ENCODE measurements around the gene SLC26A4. TPM values are rescaled to one million over a fixed set of nuclear protein-coding genes. Genes with fewer than 3 reads are reported as not detected.
"Not testable (repeated sequence)": the region's sequence is repeated elsewhere in the genome, so short reads cannot be mapped to it uniquely, and the experiment has no call there.

The SLC26A4 gene
- total RNA-seq, 5 donors from 2014 or later (not counting 1 experiment from before 2014, with no cell fraction given), result 0.10 to 1.1 (median 0.60) TPM; not detected in 2

- Histone ChIP-seq H3K4me3 (ENCODE audit: control insufficient read depth in 1 of 2, extremely low read depth in 1 of 2, low read length in 1 of 2) (no peak overlapping the region), H3K9me3 (no peaks in the 10 kb centered on the region), H3K27me3 (replicated peaks in 1 of 2; ENCODE audit: control insufficient read depth in 2 of 2, extremely low read depth in 1 of 2, insufficient read depth in 2 of 2, low read length in 1 of 2) (no peaks in the 10 kb centered on the region), H3K36me3 (ENCODE audit: control insufficient read depth in 2 of 2, extremely low read depth in 1 of 2, insufficient read depth in 1 of 2, low read length in 1 of 2) (no peaks in the 10 kb centered on the region), H3K27ac (ENCODE audit: low read length) (no peak overlapping the region), H3K4me1 (ENCODE audit: control insufficient read depth in 1 of 2, extremely low read depth in 1 of 2, insufficient read depth in 2 of 2, low read length in 2 of 2) (no peaks in the 10 kb centered on the region)
- H3K27me3 Mint-ChIP-seq, result peaks cover 7% of the 10 kb centered on the region in 2 donors
- H3K27ac Mint-ChIP-seq, result no peak overlapping the region
- WGBS (ENCODE audit: insufficient coverage), result 20% methylated on average over 1 of the region's 1 CpG
- DNase-seq (no peak), ATAC-seq (replicated peaks in 1 of 4) (no peak)
- ChIA-PET POLR2A (no interaction called here), CTCF (no interaction called here)
- H3K4me3 Mint-ChIP-seq, result no peak overlapping the region
- H3K4me1 Mint-ChIP-seq, result peaks cover 0 to 6% (median 5%) of the 10 kb centered on the region in 3 donors
- no peaks in the 10 kb centered on the region for H3K9me3 Mint-ChIP-seq
- H3K36me3 Mint-ChIP-seq, result no peaks in the 10 kb centered on the region
Measured at GRCh38 chr7:107638594-107638993, 22.0 kb upstream of the SLC26A4 start.

GRCh38 chr7:107639070-107639469, 21.6 kb upstream of the SLC26A4 start:
- H3K27me3 Mint-ChIP-seq; H3K4me1 Mint-ChIP-seq; H3K9me3 Mint-ChIP-seq; H3K27me3 ChIP-seq (replicated peaks in 1 of 2; ENCODE audit: control insufficient read depth in 2 of 2, extremely low read depth in 1 of 2, insufficient read depth in 2 of 2, low read length in 1 of 2); CTCF ChIA-PET; ATAC-seq (replicated peaks in 1 of 4); POLR2A ChIA-PET; H3K36me3 Mint-ChIP-seq; H3K36me3 ChIP-seq (ENCODE audit: control insufficient read depth in 2 of 2, extremely low read depth in 1 of 2, insufficient read depth in 1 of 2, low read length in 1 of 2); H3K27ac Mint-ChIP-seq; DNase-seq; H3K4me1 ChIP-seq (ENCODE audit: control insufficient read depth in 1 of 2, extremely low read depth in 1 of 2, insufficient read depth in 2 of 2, low read length in 2 of 2); H3K27ac ChIP-seq (ENCODE audit: low read length); H3K9me3 ChIP-seq; H3K4me3 ChIP-seq (ENCODE audit: control insufficient read depth in 1 of 2, extremely low read depth in 1 of 2, low read length in 1 of 2); H3K4me3 Mint-ChIP-seq: not testable (repeated sequence)
- no CpG with 5 or more reads among the region's 2 CpGs for WGBS (ENCODE audit: insufficient coverage)

DNA sequence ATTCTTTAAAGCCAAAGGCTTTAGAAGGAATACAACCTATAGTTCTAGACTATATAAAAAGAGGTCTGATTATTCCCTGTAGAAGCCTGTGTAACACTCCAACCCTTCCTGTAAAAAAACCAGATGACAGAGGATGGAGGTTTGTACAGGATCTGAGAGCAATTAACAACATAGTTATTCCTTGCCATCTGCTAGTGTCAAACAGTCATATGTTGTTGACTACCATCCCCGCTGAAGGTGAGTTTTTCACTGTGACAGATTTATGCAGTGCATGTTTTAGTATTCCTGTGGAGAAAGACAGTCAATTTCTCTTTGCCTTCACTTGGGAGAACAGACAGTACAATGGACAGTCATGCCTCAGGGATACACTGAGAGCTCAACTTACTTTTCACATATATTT, 19.0 kb upstream of the SLC26A4 start:
- Histone ChIP-seq H3K36me3 (ENCODE audit: control insufficient read depth in 2 of 2, extremely low read depth in 1 of 2, insufficient read depth in 1 of 2, low read length in 1 of 2) (no peaks in the 10 kb centered on the region), H3K4me3 (ENCODE audit: control insufficient read depth in 1 of 2, extremely low read depth in 1 of 2, low read length in 1 of 2) (no peak overlapping the region), H3K9me3 (no peaks in the 10 kb centered on the region), H3K27ac (ENCODE audit: low read length) (no peak overlapping the region), H3K27me3 (replicated peaks in 1 of 2; ENCODE audit: control insufficient read depth in 2 of 2, extremely low read depth in 1 of 2, insufficient read depth in 2 of 2, low read length in 1 of 2) (no peaks in the 10 kb centered on the region), H3K4me1 (ENCODE audit: control insufficient read depth in 1 of 2, extremely low read depth in 1 of 2, insufficient read depth in 2 of 2, low read length in 2 of 2) (no peaks in the 10 kb centered on the region)
- Mint-ChIP-seq H3K4me1 (peaks cover 0 to 9% (median 6%) of the 10 kb centered on the region in 3 donors), H3K27ac (no peak overlapping the region), H3K4me3 (no peak overlapping the region), H3K36me3 (no peaks in the 10 kb centered on the region), H3K27me3 (peaks cover 3% of the 10 kb centered on the region in 2 donors), H3K9me3 (no peaks in the 10 kb centered on the region)
- CTCF ChIA-PET, result no interaction called here
- ATAC-seq (replicated peaks in 1 of 4) (no peak), DNase-seq (no peak)
- no CpG with 5 or more reads among the region's 1 CpG for WGBS (ENCODE audit: insufficient coverage)
- POLR2A ChIA-PET, result no interaction called here

DNA sequence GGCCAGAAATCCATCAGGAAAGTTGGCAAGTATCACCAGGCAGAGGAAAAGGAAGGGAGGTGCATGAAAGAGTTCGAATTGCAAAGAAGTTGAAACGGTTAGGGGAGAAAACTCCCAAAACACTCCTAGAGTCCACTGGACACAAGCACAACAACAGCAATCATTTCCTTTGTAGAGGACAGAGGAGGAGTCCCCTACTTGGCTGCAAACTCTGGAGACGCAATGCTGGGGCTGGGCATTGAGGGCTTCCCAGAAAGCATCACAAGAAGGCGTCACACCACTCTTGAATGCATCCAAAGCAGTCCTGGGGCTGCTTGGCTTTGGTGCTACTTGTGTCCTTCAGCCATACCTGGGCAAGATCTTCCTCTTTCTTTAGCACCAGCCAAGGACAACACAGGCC, 18.1 kb upstream of the SLC26A4 start:
- Mint-ChIP-seq H3K4me1 (peaks cover 0 to 9% (median 6%) of the 10 kb centered on the region in 3 donors), H3K27me3 (peaks cover 3% of the 10 kb centered on the region in 2 donors), H3K27ac (no peak overlapping the region), H3K4me3 (no peak overlapping the region), H3K36me3 (no peaks in the 10 kb centered on the region), H3K9me3 (no peaks in the 10 kb centered on the region)
- Histone ChIP-seq H3K36me3 (ENCODE audit: control insufficient read depth in 2 of 2, extremely low read depth in 1 of 2, insufficient read depth in 1 of 2, low read length in 1 of 2) (no peaks in the 10 kb centered on the region), H3K27ac (ENCODE audit: low read length) (no peak overlapping the region), H3K4me3 (ENCODE audit: control insufficient read depth in 1 of 2, extremely low read depth in 1 of 2, low read length in 1 of 2) (no peak overlapping the region), H3K27me3 (replicated peaks in 1 of 2; ENCODE audit: control insufficient read depth in 2 of 2, extremely low read depth in 1 of 2, insufficient read depth in 2 of 2, low read length in 1 of 2) (no peaks in the 10 kb centered on the region), H3K4me1 (ENCODE audit: control insufficient read depth in 1 of 2, extremely low read depth in 1 of 2, insufficient read depth in 2 of 2, low read length in 2 of 2) (no peaks in the 10 kb centered on the region), H3K9me3 (no peaks in the 10 kb centered on the region)
- DNase-seq (no peak), ATAC-seq (replicated peaks in 1 of 4) (no peak)
- POLR2A ChIA-PET, result no interaction called here
- CTCF ChIA-PET, result no interaction called here
- 82% methylated on average over 1 of the region's 4 CpGs for WGBS (ENCODE audit: insufficient coverage)

DNA sequence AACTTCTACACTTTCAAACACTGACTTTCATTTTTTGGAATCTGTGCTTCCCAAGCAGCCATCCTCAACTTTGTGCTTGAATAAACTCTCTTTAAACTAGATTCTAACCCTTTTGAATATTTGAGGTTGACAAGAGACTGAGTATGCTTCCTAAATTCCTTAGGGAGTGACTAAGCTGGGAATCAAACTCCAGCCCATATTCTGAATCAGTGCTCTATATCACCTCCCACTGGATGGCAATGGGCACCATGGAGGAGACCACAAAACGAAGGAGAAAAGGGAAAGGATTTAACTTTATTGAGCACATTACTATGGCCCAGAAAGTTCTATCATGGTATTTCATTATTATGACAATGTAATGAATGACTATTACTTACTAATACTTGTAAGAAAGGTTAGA, 17.2 kb upstream of the SLC26A4 start:
- Histone ChIP-seq H3K4me1 (ENCODE audit: control insufficient read depth in 1 of 2, extremely low read depth in 1 of 2, insufficient read depth in 2 of 2, low read length in 2 of 2) (no peaks in the 10 kb centered on the region), H3K27ac (ENCODE audit: low read length) (no peak overlapping the region), H3K27me3 (replicated peaks in 1 of 2; ENCODE audit: control insufficient read depth in 2 of 2, extremely low read depth in 1 of 2, insufficient read depth in 2 of 2, low read length in 1 of 2) (no peaks in the 10 kb centered on the region), H3K4me3 (ENCODE audit: control insufficient read depth in 1 of 2, extremely low read depth in 1 of 2, low read length in 1 of 2) (no peak overlapping the region), H3K9me3 (no peaks in the 10 kb centered on the region), H3K36me3 (ENCODE audit: control insufficient read depth in 2 of 2, extremely low read depth in 1 of 2, insufficient read depth in 1 of 2, low read length in 1 of 2) (no peaks in the 10 kb centered on the region)
- Mint-ChIP-seq H3K4me3 (no peak overlapping the region), H3K4me1 (peaks cover 0 to 6% (median 2%) of the 10 kb centered on the region in 3 donors), H3K27me3 (peaks cover 0 to 3% of the 10 kb centered on the region in 2 donors), H3K27ac (no peak overlapping the region), H3K36me3 (no peaks in the 10 kb centered on the region), H3K9me3 (no peaks in the 10 kb centered on the region)
- DNase-seq (no peak), ATAC-seq (replicated peaks in 1 of 4) (no peak)
- CTCF ChIA-PET, result no interaction called here
- WGBS (ENCODE audit: insufficient coverage), result no CpG with 5 or more reads among the region's 1 CpG
- POLR2A ChIA-PET, result no interaction called here

- no peak overlapping the region for H3K4me3 Mint-ChIP-seq
- H3K4me1 Mint-ChIP-seq, result peaks cover 0 to 4% (median 0%) of the 10 kb centered on the region in 3 donors
- H3K36me3 Mint-ChIP-seq, result no peaks in the 10 kb centered on the region
- H3K9me3 Mint-ChIP-seq, result no peaks in the 10 kb centered on the region
- POLR2A ChIA-PET, result no interaction called here
- no peak overlapping the region for H3K4me3 ChIP-seq (ENCODE audit: control insufficient read depth in 1 of 2, extremely low read depth in 1 of 2, low read length in 1 of 2)
- DNase-seq (no peak), ATAC-seq (replicated peaks in 1 of 4) (no peak)
- H3K27ac Mint-ChIP-seq, result no peak overlapping the region
- H3K27me3 ChIP-seq (replicated peaks in 1 of 2; ENCODE audit: control insufficient read depth in 2 of 2, extremely low read depth in 1 of 2, insufficient read depth in 2 of 2, low read length in 1 of 2), result no peaks in the 10 kb centered on the region
- WGBS (ENCODE audit: insufficient coverage), result no CpG with 5 or more reads among the region's 1 CpG
- no peak overlapping the region for H3K27ac ChIP-seq (ENCODE audit: low read length)
- H3K4me1 ChIP-seq (ENCODE audit: control insufficient read depth in 1 of 2, extremely low read depth in 1 of 2, insufficient read depth in 2 of 2, low read length in 2 of 2), result no peaks in the 10 kb centered on the region
- H3K36me3 ChIP-seq (ENCODE audit: control insufficient read depth in 2 of 2, extremely low read depth in 1 of 2, insufficient read depth in 1 of 2, low read length in 1 of 2), result no peaks in the 10 kb centered on the region
- CTCF ChIA-PET, result no interaction called here
- peaks cover 0 to 3% of the 10 kb centered on the region in 2 donors for H3K27me3 Mint-ChIP-seq
- H3K9me3 ChIP-seq, result no peaks in the 10 kb centered on the region
Measured at GRCh38 chr7:107643938-107644308, 16.7 kb upstream of the SLC26A4 start.

GRCh38 chr7:107644309-107644974, 16.2 kb upstream of the SLC26A4 start:
- POLR2A ChIA-PET, result no interaction called here
- CTCF ChIA-PET, result no interaction called here
- Histone ChIP-seq H3K4me3 (ENCODE audit: control insufficient read depth in 1 of 2, extremely low read depth in 1 of 2, low read length in 1 of 2) (no peak overlapping the region), H3K9me3 (no peaks in the 10 kb centered on the region), H3K4me1 (ENCODE audit: control insufficient read depth in 1 of 2, extremely low read depth in 1 of 2, insufficient read depth in 2 of 2, low read length in 2 of 2) (no peaks in the 10 kb centered on the region), H3K27ac (ENCODE audit: low read length) (no peak overlapping the region), H3K27me3 (replicated peaks in 1 of 2; ENCODE audit: control insufficient read depth in 2 of 2, extremely low read depth in 1 of 2, insufficient read depth in 2 of 2, low read length in 1 of 2) (no peaks in the 10 kb centered on the region), H3K36me3 (ENCODE audit: control insufficient read depth in 2 of 2, extremely low read depth in 1 of 2, insufficient read depth in 1 of 2, low read length in 1 of 2) (no peaks in the 10 kb centered on the region)
- Mint-ChIP-seq H3K27me3 (peaks cover 1 to 5% of the 10 kb centered on the region in 2 donors), H3K27ac (no peak overlapping the region), H3K4me3 (no peak overlapping the region), H3K4me1 (peaks cover 0 to 4% (median 0%) of the 10 kb centered on the region in 3 donors), H3K9me3 (no peaks in the 10 kb centered on the region), H3K36me3 (no peaks in the 10 kb centered on the region)
- WGBS (ENCODE audit: insufficient coverage), result no CpG with 5 or more reads among the region's 9 CpGs
- ATAC-seq (replicated peaks in 1 of 4) (no peak), DNase-seq (no peak)

Data from T-cell (primary cell).